Smooth muscle cell (in vitro differentiated cells): Measurements from ENCODE around the gene CRACDL. TPM values are rescaled to one million over a fixed set of nuclear protein-coding genes. Genes with fewer than 3 reads are reported as not detected.

Source experiments
- DNase-seq: peaks from one replicate; lab custom pipeline; 2025; ENCODE audit not compliant: unreplicated experiment; lab: John Stamatoyannopoulos, UW
- H2AFZ ChIP-seq: fragments of 200-600 bp; sonication (generic); 2 replicates; pipeline ENCODE4 v1.6.0; 2016; ENCODE audit warnings: antibody characterized with exemption, low read depth, mild to moderate bottlenecking
- H3F3A ChIP-seq: fragments of 200-600 bp; sonication (generic); 2 replicates; pipeline ENCODE4 v1.6.0; 2017; ENCODE audit warnings: antibody characterized with exemption, low read depth
- H3K27ac ChIP-seq: fragments of 200-600 bp; sonication (generic); 2 replicates; pipeline ENCODE4 v1.5.1; 2016; ENCODE audit warnings: low read depth, mild to moderate bottlenecking
- H3K27me3 ChIP-seq: fragments of 200-600 bp; sonication (generic); 2 replicates; pipeline ENCODE4 v1.6.1; 2016; ENCODE audit warnings: low read depth, mild to moderate bottlenecking
- H3K36me3 ChIP-seq: fragments of 200-600 bp; sonication (generic); 2 replicates; pipeline ENCODE4 v1.5.1; 2016; ENCODE audit warnings: low read depth
- H3K4me1 ChIP-seq: fragments of 200-600 bp; sonication (generic); 2 replicates; pipeline ENCODE4 v1.5.1; 2016; ENCODE audit warnings: low read depth
- H3K4me2 ChIP-seq: fragments of 200-600 bp; sonication (generic); 2 replicates; pipeline ENCODE4 v1.6.0; 2016; ENCODE audit warnings: mild to moderate bottlenecking
- H3K4me3 ChIP-seq: fragments of 200-600 bp; sonication (generic); 2 replicates; pipeline ENCODE4 v1.5.1; 2016; ENCODE audit warnings: mild to moderate bottlenecking
- H3K79me2 ChIP-seq: fragments of 200-600 bp; sonication (generic); 2 replicates; pipeline ENCODE4 v1.6.0; 2016; ENCODE audit warnings: low read depth, mild to moderate bottlenecking
- H3K9ac ChIP-seq: fragments of 200-600 bp; sonication (generic); 2 replicates; pipeline ENCODE4 v1.6.0; 2016; ENCODE audit warnings: low read depth
- H3K9me3 ChIP-seq: fragments of 200-600 bp; sonication (generic); replicated peaks from 2 replicates; pipeline ENCODE4 v1.5.1; 2016; ENCODE audit warnings: low read depth
- H4K20me1 ChIP-seq: fragments of 200-600 bp; sonication (generic); 2 replicates; pipeline ENCODE4 v1.6.0; 2016; ENCODE audit warnings: low read depth
- WGBS: methylation state at CpG from one replicate; pipeline ENCODE4 v1.1.7; 2016; ENCODE audit warnings: low lambda C conversion rate; 5-methylcytosine and 5-hydroxymethylcytosine counted together
- polyA plus RNA-seq: library from polyadenylated mRNA; unstranded; fragments of >200 nt; fragmentation: Nextera tagmentation; extraction: Ambion mirVana; gene quantifications from 2 replicates; pipeline ENCODE4 v1.2.1, GENCODE V29; 2016
- total RNA-seq: library from RNA; depleted of rRNA; stranded (reverse); fragments of >200 nt; gene quantifications from 2 replicates; pipeline ENCODE4 v1.2.3, GENCODE V29; 2014
- TF ChIP-seq, protein P1 (sequence below): fragments of 200-600 bp; sonication (generic); IDR thresholded peaks from 2 replicates; pipeline ENCODE4 v1.5.1; 2017; ENCODE audit warnings: borderline replicate concordance, mild to moderate bottlenecking, antibody characterized with exemption; ENCODE audit not compliant: insufficient read depth, poor library complexity, severe bottlenecking

The CRACDL gene
- total and polyA plus RNA-seq, 2 experiments from 2014 or later = 0.72 to 2.2 TPM

DNA sequence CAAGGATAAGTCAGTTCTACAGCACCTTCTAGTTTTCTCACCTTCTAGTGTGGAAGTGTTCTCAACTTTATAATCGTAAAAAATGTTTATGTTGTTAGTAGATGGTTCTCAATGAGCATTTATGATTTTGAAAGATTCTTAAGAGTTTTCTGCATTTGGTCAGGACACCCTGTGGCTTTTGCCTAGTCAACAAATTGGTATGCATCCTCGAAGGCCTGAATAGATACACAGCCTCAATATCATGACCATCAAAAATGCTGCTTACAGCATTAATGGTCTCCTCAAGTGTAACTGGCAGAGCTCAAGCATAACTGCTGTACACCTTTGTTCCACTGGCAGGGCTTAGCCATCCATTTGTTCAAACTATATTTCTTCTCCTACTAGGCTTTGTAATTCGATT is 96.7 kb downstream of the CRACDL start:
- 34% methylated on average over 3 of the region's 3 CpGs for WGBS
- Histone ChIP-seq H3K79me2 (no peaks in the 10 kb centered on the region), H3K4me1 (no peaks in the 10 kb centered on the region), H4K20me1 (no peaks in the 10 kb centered on the region), H3K9ac (no peak overlapping the region), H3K27me3 (no peaks in the 10 kb centered on the region), H3K36me3 (no peaks in the 10 kb centered on the region), H2AFZ (no peak overlapping the region), H3F3A (no peaks in the 10 kb centered on the region), H3K27ac (no peak overlapping the region), H3K4me3 (no peak overlapping the region), H3K4me2 (no peak overlapping the region), H3K9me3 (no peaks in the 10 kb centered on the region)
- TF ChIP-seq, protein P1, sequence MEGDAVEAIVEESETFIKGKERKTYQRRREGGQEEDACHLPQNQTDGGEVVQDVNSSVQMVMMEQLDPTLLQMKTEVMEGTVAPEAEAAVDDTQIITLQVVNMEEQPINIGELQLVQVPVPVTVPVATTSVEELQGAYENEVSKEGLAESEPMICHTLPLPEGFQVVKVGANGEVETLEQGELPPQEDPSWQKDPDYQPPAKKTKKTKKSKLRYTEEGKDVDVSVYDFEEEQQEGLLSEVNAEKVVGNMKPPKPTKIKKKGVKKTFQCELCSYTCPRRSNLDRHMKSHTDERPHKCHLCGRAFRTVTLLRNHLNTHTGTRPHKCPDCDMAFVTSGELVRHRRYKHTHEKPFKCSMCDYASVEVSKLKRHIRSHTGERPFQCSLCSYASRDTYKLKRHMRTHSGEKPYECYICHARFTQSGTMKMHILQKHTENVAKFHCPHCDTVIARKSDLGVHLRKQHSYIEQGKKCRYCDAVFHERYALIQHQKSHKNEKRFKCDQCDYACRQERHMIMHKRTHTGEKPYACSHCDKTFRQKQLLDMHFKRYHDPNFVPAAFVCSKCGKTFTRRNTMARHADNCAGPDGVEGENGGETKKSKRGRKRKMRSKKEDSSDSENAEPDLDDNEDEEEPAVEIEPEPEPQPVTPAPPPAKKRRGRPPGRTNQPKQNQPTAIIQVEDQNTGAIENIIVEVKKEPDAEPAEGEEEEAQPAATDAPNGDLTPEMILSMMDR = no peak
- DNase-seq = no peak

DNA sequence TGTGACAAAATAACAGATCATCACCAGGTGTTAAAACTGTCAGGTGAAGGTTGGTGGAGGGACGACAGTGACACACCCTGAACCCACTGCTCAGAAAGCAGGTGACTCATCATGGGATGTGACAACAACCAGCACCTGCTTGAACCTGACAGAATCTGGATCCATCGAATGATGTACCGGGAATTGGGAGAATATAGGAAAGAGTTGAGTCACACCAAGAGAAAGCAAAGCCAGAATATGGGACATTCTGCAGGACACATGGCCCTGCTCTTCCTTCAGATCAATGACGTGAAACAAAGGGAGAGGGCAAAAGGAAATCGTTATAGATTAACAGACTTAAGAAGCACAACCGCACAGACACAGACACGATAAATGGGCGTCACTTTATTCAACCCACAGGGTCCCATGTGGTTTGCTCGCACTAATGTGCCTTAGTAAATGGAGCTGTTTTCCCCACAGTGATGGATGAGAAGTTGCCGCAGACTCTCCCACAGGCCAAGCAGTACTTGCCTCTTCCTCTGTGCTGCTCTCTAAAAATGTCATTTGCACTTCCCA is 100.1 kb downstream of the CRACDL start:
- no peak for DNase-seq
- no peaks in the 10 kb centered on the region for H3K27me3 ChIP-seq
- peak overlapping the region; percentile 55 for H2AFZ ChIP-seq
- no peaks in the 10 kb centered on the region for H3K36me3 ChIP-seq
- no peaks in the 10 kb centered on the region for H3K79me2 ChIP-seq
- no peak overlapping the region for H3K4me2 ChIP-seq
- H3K27ac ChIP-seq = no peak overlapping the region
- no peaks in the 10 kb centered on the region for H3K4me1 ChIP-seq
- 61% methylated on average over 10 of the region's 10 CpGs for WGBS
- H3K9ac ChIP-seq = no peak overlapping the region
- no peaks in the 10 kb centered on the region for H4K20me1 ChIP-seq
- H3F3A ChIP-seq = no peaks in the 10 kb centered on the region
- TF ChIP-seq, protein P1 = no peak
- no peak overlapping the region for H3K4me3 ChIP-seq
- no peaks in the 10 kb centered on the region for H3K9me3 ChIP-seq

DNA sequence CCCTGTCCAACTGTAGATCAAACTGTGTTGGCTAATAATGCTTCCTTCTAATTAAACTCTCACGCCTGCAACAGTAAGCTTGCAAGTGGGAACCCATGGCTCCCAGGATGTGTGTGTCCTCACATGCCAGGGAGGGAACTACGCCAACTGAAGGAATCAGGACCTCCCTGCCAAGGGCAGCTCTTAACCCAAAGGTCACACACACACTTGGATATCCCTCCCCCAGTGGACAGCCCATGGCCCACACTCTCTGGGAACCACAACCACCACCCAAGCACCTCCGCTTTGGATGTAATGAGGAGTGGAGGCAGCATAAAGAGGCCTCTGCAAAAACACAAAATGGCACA is 102.1 kb downstream of the CRACDL start:
- H3K27me3 ChIP-seq = no peaks in the 10 kb centered on the region
- no peak overlapping the region for H3K4me3 ChIP-seq
- H4K20me1 ChIP-seq = no peaks in the 10 kb centered on the region
- H3K27ac ChIP-seq = no peak overlapping the region
- no peak for DNase-seq
- H3K4me2 ChIP-seq = no peak overlapping the region
- H3F3A ChIP-seq = no peaks in the 10 kb centered on the region
- no peaks in the 10 kb centered on the region for H3K4me1 ChIP-seq
- no peak overlapping the region for H2AFZ ChIP-seq
- H3K79me2 ChIP-seq = no peaks in the 10 kb centered on the region
- no peak overlapping the region for H3K9ac ChIP-seq
- TF ChIP-seq, protein P1 = no peak
- H3K9me3 ChIP-seq = no peaks in the 10 kb centered on the region
- 96% methylated on average over 3 of the region's 3 CpGs for WGBS
- no peaks in the 10 kb centered on the region for H3K36me3 ChIP-seq

DNA sequence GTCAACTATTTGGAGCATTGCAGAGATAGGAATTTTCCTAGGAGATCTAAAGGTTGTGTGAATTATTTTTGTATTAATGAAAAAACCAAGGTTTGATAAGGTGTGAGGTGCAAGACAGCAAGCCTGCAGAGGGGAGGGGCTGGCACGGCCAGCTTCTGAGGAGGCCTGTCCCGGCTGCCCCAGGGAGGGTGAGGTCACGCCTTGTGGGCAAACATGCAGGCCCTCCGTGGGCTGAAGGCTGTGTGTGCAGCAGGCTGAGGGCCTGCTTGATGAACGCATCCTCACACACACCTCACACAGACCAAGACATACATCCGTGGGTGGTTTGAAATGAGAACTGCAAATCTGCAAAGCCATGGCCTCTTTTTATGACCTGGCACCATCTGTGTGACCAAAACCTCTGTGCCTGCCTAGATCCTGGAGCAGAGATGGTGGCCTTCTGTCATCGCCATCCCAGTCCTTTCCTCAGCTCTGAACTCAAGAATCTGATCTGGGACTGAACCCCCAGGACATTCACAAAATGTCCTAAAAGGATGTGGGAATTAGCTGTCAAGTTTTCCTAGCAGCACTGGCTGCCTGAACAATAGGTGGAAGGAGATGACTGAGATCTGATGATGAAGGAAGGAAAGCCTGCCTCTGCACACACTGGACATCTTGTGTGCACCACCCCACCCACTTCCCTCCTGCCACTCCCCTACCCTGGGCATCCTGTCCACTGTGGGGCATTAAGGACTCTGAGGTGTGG is 102.7 kb downstream of the CRACDL start:
- no peak overlapping the region for H3K27ac ChIP-seq
- no peaks in the 10 kb centered on the region for H3K36me3 ChIP-seq
- H3K4me2 ChIP-seq = no peak overlapping the region
- H3K4me1 ChIP-seq = no peaks in the 10 kb centered on the region
- H3K4me3 ChIP-seq = no peak overlapping the region
- no peaks in the 10 kb centered on the region for H3K27me3 ChIP-seq
- H2AFZ ChIP-seq = no peak overlapping the region
- 72% methylated on average over 7 of the region's 7 CpGs for WGBS
- no peaks in the 10 kb centered on the region for H3K79me2 ChIP-seq
- DNase-seq = no peak
- H3K9ac ChIP-seq = no peak overlapping the region
- no peaks in the 10 kb centered on the region for H3F3A ChIP-seq
- H4K20me1 ChIP-seq = no peaks in the 10 kb centered on the region
- H3K9me3 ChIP-seq = no peaks in the 10 kb centered on the region
- TF ChIP-seq, protein P1 = no peak
